ENCODE data around the gene TUBB6. TPM values are rescaled to one million over a fixed set of nuclear protein-coding genes. Genes with fewer than 3 reads are reported as not detected.

The TUBB6 gene
- total and polyA plus RNA-seq, 8 donors: 55.6 to 140 (median 83.1) TPM

GRCh38 chr18:12264864-12265263 is 43.2 kb upstream of the TUBB6 start:
- no peaks in the 10 kb centered on the region for H3K36me3 ChIP-seq
- ATAC-seq (no peak), DNase-seq (no peak)
- H3K9me3 ChIP-seq: no peaks in the 10 kb centered on the region
- no peak for TF ChIP-seq CTCF (IDR thresholded peaks at IDR 0.05)
- no peak overlapping the region for H3K27ac ChIP-seq
- no peak overlapping the region for H3K4me3 ChIP-seq
- no peaks in the 10 kb centered on the region for H3K4me1 ChIP-seq
- H3K27me3 ChIP-seq: peaks cover 0 to 9% of the 10 kb centered on the region in 2 donors
- intact Hi-C loops (cut with DNase I): no loop called here

DNA sequence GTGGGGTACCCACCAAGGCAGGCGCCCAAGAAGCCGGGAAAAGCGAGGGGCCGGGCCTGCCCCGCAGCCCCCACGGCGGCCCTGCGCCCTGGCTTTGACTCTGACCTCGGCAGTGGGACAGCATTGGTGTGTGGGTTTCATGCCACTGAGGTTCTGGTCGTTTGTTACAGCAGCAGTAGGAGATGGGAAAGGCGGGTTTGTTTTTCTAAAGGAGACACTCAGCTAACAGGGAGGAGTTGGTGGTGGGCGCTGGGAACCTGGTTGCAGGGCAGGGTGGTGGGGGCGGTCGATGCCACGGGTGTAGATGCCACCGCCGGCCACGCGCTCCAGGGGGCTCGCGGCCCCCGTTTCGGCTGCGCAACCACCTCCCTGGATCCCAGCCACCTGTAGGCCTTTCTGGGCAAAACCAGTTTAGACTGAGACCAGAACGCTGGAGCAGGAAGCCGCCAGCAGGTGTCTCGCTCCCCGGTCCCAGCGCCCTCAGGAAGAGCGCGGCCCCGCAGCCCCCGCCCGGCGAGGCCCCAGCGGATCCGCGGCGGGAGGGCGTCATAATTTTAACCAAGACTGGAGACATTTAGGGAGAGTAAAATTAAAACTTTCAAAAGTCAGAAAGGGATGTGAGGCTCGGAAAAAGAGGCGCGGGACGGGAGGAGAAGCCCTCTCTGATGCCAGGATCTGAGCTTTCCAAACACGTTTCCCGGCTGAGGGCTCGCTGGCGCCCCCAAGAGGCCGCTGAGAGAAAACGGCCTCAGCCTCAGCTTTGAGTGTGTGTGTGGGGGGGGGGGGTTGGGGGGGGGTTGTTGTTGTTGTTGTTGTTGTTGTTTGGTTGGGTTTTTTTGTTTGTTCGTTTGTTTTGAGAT is 36.4 kb upstream of the TUBB6 start:
- H3K36me3 ChIP-seq: no peaks in the 10 kb centered on the region
- H3K9me3 ChIP-seq: no peaks in the 10 kb centered on the region
- ATAC-seq (peak; percentile 95), DNase-seq (peak; percentile 68 to 88 (median 82))
- H3K4me1 ChIP-seq: peaks cover 0 to 4% of the 10 kb centered on the region in 2 donors
- H3K27me3 ChIP-seq: peaks cover 0 to 4% of the 10 kb centered on the region in 2 donors
- TF ChIP-seq CTCF (IDR thresholded peaks at IDR 0.05): peak; percentile 39 to 54
- peak overlapping the region; percentile 11 to 39 for H3K4me3 ChIP-seq
- H3K27ac ChIP-seq: peak overlapping the region in 1 of 2 donors; percentile 48
- intact Hi-C loops (cut with DNase I): no loop called here

DNA sequence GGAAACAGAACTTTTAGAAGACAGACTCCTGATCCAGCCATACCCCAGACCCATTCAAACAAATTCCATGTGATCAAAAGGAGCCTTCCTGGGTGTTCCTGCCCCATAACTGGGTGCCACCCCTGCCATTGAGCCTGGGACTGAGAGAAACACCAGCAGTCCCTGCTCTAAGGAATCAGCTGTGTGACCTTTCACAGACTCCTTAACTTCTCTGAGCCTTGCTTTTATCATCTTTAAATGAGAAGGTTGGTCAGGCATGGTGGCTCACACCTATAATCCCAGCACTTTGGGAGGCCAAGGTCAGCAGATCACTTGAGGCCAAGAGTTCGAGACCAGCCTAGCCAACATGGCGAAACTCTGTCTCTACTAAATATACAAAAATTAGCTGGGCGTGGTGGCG is 33.2 kb upstream of the TUBB6 start:
- TF ChIP-seq CTCF (IDR thresholded peaks at IDR 0.05): no peak
- H3K36me3 ChIP-seq: no peaks in the 10 kb centered on the region
- no peak overlapping the region for H3K27ac ChIP-seq
- H3K4me1 ChIP-seq: peaks cover 0 to 16% of the 10 kb centered on the region in 2 donors
- no peaks in the 10 kb centered on the region for H3K9me3 ChIP-seq
- no peak overlapping the region for H3K4me3 ChIP-seq
- DNase-seq (no peak), ATAC-seq (no peak)
- intact Hi-C loops (cut with DNase I): no loop called here
- H3K27me3 ChIP-seq: peaks cover 0 to 4% of the 10 kb centered on the region in 2 donors

- Histone ChIP-seq H3K4me1 (peaks cover 0 to 12% of the 10 kb centered on the region in 2 donors), H3K4me3 (no peak overlapping the region), H3K27me3 (no peaks in the 10 kb centered on the region), H3K9me3 (no peaks in the 10 kb centered on the region), H3K36me3 (no peaks in the 10 kb centered on the region), H3K27ac (no peak overlapping the region)
- no peak for TF ChIP-seq CTCF (IDR thresholded peaks at IDR 0.05)
- DNase-seq (no peak), ATAC-seq (no peak)
- intact Hi-C loops (cut with DNase I): no loop called here
Observed at GRCh38 chr18:12276736-12277554, 31.1 kb upstream of the TUBB6 start.

- Histone ChIP-seq H3K27me3 (no peaks in the 10 kb centered on the region), H3K9me3 (no peaks in the 10 kb centered on the region), H3K4me1 (peaks cover 0 to 12% of the 10 kb centered on the region in 2 donors), H3K4me3 (peak overlapping the region in 1 of 2 donors; percentile 20), H3K27ac (peak overlapping the region; percentile 80 to 91), H3K36me3 (no peaks in the 10 kb centered on the region)
- DNase-seq (no peak), ATAC-seq (peak; percentile 9)
- intact Hi-C loops (cut with DNase I): no loop called here
- TF ChIP-seq CTCF (IDR thresholded peaks at IDR 0.05): no peak
Observed at GRCh38 chr18:12278215-12278671, 29.8 kb upstream of the TUBB6 start.
